Epithelial cell of esophagus (primary cell): ENCODE data around the gene LCN15.

Experiments used
- DNase-seq: peaks from one replicate; pipeline ENCODE4 v3.0.0; 2010; ENCODE audit warnings: low read depth
- H3K4me3 ChIP-seq: 2 replicates; pipeline ENCODE4 v1.5.1; 2011; ENCODE audit warnings: mild to moderate bottlenecking, low read length, control low read depth
- CTCF ChIP-seq: IDR thresholded peaks from 2 replicates; pipeline ENCODE4 v1.5.1; 2011; ENCODE audit warnings: low read depth, mild to moderate bottlenecking, low read length, control low read depth, inconsistent platforms; ENCODE audit not compliant: insufficient read depth; ENCODE audit errors: missing control alignments

LCN15 gene

GRCh38 chr9:136746621-136747020 is 17.7 kb downstream of the LCN15 start:
- H3K4me3 ChIP-seq: no peak overlapping the region
- no peak for DNase-seq
- TF ChIP-seq CTCF: no peak

GRCh38 chr9:136746155-136746490 is 18.2 kb downstream of the LCN15 start:
- TF ChIP-seq CTCF: no peak
- H3K4me3 ChIP-seq: no peak overlapping the region
- DNase-seq: no peak

- no peak overlapping the region for H3K4me3 ChIP-seq
- no peak for TF ChIP-seq CTCF
- no peak for DNase-seq
Measured at GRCh38 chr9:136745389-136746154, 18.7 kb downstream of the LCN15 start.

- H3K4me3 ChIP-seq: no peak overlapping the region
- no peak for DNase-seq
- TF ChIP-seq CTCF: no peak
Measured at GRCh38 chr9:136744773-136745172, 19.5 kb downstream of the LCN15 start.

- TF ChIP-seq CTCF: no peak
- no peak for DNase-seq
Measured at GRCh38 chr9:136743639-136744211, 20.6 kb downstream of the LCN15 start.

GRCh38 chr9:136742591-136743391 is 21.5 kb downstream of the LCN15 start, which contains the start of gene LCN10:
Gene LCN10, minus strand, starts transcription at chr9:136742940. Its CDS starts 37 bp downstream, at chr9:136742903.
- no peak within 1 kb of the TSS for H3K4me3 ChIP-seq
- no peak for DNase-seq
- TF ChIP-seq CTCF: no peak

More at GRCh38 chr9:136743639-136744211, 20.6 kb downstream of the LCN15 start:
- H3K4me3 ChIP-seq: no peak overlapping the region
